GM10248 (cell line): ENCODE results near the gene CHST13.
"Not testable (repeated sequence)": the region's sequence is repeated elsewhere in the genome, so short reads cannot be mapped to it uniquely, and the experiment has no call there.

Source experiments
- CTCF ChIA-PET: fragments of 300-600 bp; sonication (Branson Sonifier 250); formaldehyde crosslinking; extraction: SDS; loops from one replicate; lab custom pipeline; 2021; ENCODE audit warnings: antibody characterized with exemption; lab: Yijun Ruan, JAX
- POLR2A ChIA-PET: fragments of 350-650 bp; sonication (Branson Sonifier 250); formaldehyde crosslinking; extraction: SDS; loops from one replicate; lab custom pipeline; 2020; ENCODE audit warnings: antibody characterized with exemption; lab: Yijun Ruan, JAX
- DNase-seq: peaks from one replicate; pipeline ENCODE4 v3.0.0; 2012; ENCODE audit errors: extremely low spot score
- TF ChIP-seq, protein P1 (sequence below): IDR thresholded peaks from 2 replicates; pipeline ENCODE4 v1.5.1; 2012; ENCODE audit warnings: mild to moderate bottlenecking, low read depth; ENCODE audit errors: extremely low read depth, missing control alignments, control extremely low read depth

Gene CHST13

GRCh38 chr3:126533506-126533905 is 9.6 kb downstream of the CHST13 start:
- TF ChIP-seq, protein P1, sequence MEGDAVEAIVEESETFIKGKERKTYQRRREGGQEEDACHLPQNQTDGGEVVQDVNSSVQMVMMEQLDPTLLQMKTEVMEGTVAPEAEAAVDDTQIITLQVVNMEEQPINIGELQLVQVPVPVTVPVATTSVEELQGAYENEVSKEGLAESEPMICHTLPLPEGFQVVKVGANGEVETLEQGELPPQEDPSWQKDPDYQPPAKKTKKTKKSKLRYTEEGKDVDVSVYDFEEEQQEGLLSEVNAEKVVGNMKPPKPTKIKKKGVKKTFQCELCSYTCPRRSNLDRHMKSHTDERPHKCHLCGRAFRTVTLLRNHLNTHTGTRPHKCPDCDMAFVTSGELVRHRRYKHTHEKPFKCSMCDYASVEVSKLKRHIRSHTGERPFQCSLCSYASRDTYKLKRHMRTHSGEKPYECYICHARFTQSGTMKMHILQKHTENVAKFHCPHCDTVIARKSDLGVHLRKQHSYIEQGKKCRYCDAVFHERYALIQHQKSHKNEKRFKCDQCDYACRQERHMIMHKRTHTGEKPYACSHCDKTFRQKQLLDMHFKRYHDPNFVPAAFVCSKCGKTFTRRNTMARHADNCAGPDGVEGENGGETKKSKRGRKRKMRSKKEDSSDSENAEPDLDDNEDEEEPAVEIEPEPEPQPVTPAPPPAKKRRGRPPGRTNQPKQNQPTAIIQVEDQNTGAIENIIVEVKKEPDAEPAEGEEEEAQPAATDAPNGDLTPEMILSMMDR, result no peak
- CTCF ChIA-PET, result interaction anchor here (1.3 kb wide), 1 partner anchor 11 kb away, joined by 4 read pairs; no protein-coding TSS in a partner anchor
- POLR2A ChIA-PET, result no interaction called here
- no peak for DNase-seq

- DNase-seq, POLR2A ChIA-PET, CTCF ChIA-PET: not testable (repeated sequence)
These were observed 10.8 kb downstream of the CHST13 start for GRCh38 chr3:126534716-126535115.

- ChIA-PET POLR2A (no interaction called here), CTCF (interaction anchor here (1.0 kb wide), 1 partner anchor 13 kb away, joined by 6 read pairs; no protein-coding TSS in a partner anchor)
- TF ChIP-seq, protein P1, result no peak
These were observed 11.7 kb downstream of the CHST13 start for GRCh38 chr3:126535636-126536035.

DNA sequence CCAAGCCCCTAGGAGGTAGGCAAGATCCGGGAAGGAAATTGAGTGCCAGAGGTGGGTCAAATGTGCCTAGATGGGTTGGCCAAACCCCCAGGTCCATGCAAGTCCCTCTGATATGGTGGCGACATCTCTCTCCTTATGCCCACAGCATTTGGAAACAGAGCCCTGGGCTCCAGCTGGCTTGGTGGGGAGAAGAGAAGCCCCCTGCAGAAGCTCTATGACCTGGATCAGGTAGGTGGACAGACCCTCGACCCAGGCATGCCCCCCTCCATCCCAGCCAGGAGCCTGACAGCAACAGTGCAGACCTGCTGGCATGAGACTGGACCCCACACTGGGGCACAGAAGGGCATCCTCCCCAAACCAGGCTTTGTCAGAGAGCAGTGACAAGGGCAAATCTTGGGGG is 12.2 kb downstream of the CHST13 start:
- TF ChIP-seq, protein P1, result no peak
- DNase-seq, result no peak
- ChIA-PET CTCF (interaction anchor here (1.0 kb wide), 1 partner anchor 14 kb away, joined by 6 read pairs; no protein-coding TSS in a partner anchor), POLR2A (no interaction called here)

More at GRCh38 chr3:126535636-126536035, 11.7 kb downstream of the CHST13 start:
- no peak for DNase-seq

DNA sequence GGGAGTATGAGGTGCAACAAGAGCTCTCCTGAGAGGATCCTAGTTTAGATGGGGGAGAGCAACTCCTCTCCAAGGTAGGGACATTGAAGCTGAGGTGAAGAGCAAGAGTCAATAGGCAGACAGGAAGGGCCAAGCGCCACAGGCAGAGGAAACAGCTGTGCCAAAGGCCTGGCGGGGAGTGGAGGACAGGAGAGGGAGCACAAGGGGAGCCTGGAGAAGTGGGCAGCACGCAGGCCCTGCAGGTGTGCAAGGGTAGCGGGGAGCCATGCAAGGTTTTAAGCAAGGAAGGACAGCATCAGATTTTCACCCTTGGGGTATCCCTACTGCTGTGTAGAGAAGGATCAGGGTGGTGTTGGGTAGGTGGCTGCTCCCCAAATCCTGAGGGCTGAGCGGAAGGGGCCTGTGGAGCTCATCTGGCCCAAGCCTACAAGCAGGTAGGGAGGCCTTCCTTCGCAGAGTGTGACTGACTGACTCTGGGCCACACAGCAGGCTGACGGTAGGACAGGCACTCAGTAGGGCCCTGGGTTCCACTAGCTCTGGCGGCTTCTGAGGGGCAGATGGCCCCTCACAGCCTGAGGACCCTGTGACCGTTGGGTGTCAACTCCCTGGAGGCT is 13.3 kb downstream of the CHST13 start:
- CTCF ChIA-PET, result interaction anchor here (1.4 kb wide), 1 partner anchor 919 kb away, joined by 4 read pairs; no protein-coding TSS in a partner anchor
- DNase-seq, result no peak
- TF ChIP-seq, protein P1, result no peak
- POLR2A ChIA-PET, result no interaction called here

DNA sequence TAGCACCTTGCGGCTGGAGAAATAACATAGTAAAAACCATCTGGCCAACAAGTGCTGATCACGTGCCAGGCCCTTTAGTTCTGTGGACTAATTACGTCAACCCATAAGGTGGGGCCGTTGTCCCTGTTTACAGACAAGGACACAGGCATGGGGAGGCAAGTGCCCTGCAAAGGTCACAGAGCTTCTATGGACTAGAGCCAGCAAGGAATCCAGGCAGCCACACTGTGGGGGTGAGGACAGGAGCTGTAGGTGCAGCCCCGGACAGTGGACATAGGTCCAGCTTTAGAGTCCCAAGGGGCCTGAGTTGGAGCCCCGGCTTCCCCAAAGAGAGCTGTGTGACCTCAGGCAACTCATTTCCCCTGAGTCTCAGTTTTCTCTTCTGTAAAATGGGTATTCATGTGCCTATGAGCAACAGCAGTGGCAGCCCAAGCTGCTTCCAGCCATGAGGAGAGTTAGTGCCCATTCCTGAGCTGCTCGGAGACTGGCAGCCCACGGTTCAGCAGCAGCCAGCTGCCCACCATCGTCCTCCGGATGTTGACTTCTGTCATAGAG is 13.9 kb downstream of the CHST13 start:
- CTCF ChIA-PET, result interaction anchor here (0.8 to 1.4 kb wide), 3 partner anchors 10 to 1010 kb away, joined by 3 to 5 read pairs (median 4); no protein-coding TSS in a partner anchor
- no peak for DNase-seq
- TF ChIP-seq, protein P1, result no peak
- POLR2A ChIA-PET, result no interaction called here

DNA sequence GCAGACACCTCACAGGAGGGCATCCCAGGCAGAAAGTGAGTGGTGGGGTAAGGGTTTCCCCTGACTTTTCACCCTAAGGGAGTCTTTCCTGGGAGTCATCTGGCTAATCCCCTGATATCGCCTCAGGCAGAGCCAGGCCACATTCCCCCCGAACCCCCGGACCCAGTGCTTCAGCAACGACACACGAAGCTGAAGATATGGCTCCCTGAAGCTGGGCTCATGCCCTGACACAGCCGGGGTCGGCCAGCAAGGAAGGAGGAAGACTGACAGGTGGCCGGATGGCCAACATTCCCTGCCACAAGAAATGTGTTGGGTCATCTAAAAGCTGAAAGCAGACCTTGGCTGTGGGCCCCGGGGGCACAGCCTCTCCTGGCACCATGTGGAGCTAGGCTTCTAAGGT is 14.4 kb downstream of the CHST13 start:
- TF ChIP-seq, protein P1, result no peak
- CTCF ChIA-PET, result interaction anchor here (0.8 to 1.4 kb wide), 3 partner anchors 11 to 1010 kb away, joined by 3 to 5 read pairs (median 4); no protein-coding TSS in a partner anchor
- POLR2A ChIA-PET, result no interaction called here
- DNase-seq, result no peak
